Measurements from ENCODE around the gene RACK1. TPM values are rescaled to one million over a fixed set of nuclear protein-coding genes. Genes with fewer than 3 reads are reported as not detected.

The RACK1 gene
- total RNA-seq, 4 donors from 2014 or later, result 1,656 to 5,035 (median 2,557) TPM

- Histone ChIP-seq H3K27me3 (no peaks in the 10 kb centered on the region), H3K36me3 (no peaks in the 10 kb centered on the region), H3K4me1 (peaks cover 7 to 25% of the 10 kb centered on the region in 2 donors), H3K4me3 (no peak overlapping the region), H3K9me3 (no peaks in the 10 kb centered on the region), H3K27ac (no peak overlapping the region)
- no peak for DNase-seq
- TF ChIP-seq CTCF (IDR thresholded peaks at IDR 0.05) (no peak), POLR2A (IDR thresholded peaks at IDR 0.05) (no peak)
- intact Hi-C loops (cut with DNase I; ENCODE audit: low total_unique reads), result no loop called here
Observed at GRCh38 chr5:181255276-181255675, 11.6 kb upstream of the RACK1 start.

GRCh38 chr5:181248277-181248676 lies 4.6 kb upstream of the RACK1 start:
- H3K9me3 ChIP-seq, result no peaks in the 10 kb centered on the region
- TF ChIP-seq CTCF (IDR thresholded peaks at IDR 0.05) (no peak), POLR2A (IDR thresholded peaks at IDR 0.05) (no peak)
- H3K4me3 ChIP-seq, result peak overlapping the region; percentile 58 to 74
- H3K27ac ChIP-seq, result peak overlapping the region; percentile 89 to 96
- no peaks in the 10 kb centered on the region for H3K36me3 ChIP-seq
- no peak for DNase-seq
- H3K27me3 ChIP-seq, result no peaks in the 10 kb centered on the region
- intact Hi-C loops (cut with DNase I; ENCODE audit: low total_unique reads), result no loop called here
- H3K4me1 ChIP-seq, result peaks cover 0 to 19% of the 10 kb centered on the region in 2 donors

GRCh38 chr5:181246276-181247049 lies 2.8 kb upstream of the RACK1 start:
- DNase-seq, result peak; percentile 90 to 91
- no peak for TF ChIP-seq CTCF (IDR thresholded peaks at IDR 0.05)
- TF ChIP-seq POLR2A (IDR thresholded peaks at IDR 0.05), result peak; percentile 57 to 71
- Histone ChIP-seq H3K9me3 (no peaks in the 10 kb centered on the region), H3K4me1 (peaks cover 0 to 23% of the 10 kb centered on the region in 2 donors), H3K27me3 (no peaks in the 10 kb centered on the region), H3K36me3 (no peaks in the 10 kb centered on the region), H3K27ac (peak overlapping the region; percentile 89 to 96), H3K4me3 (peak overlapping the region; percentile 58 to 74)
- intact Hi-C loops (cut with DNase I; ENCODE audit: low total_unique reads), result no loop called here

- DNase-seq, result no peak
- no peak for TF ChIP-seq CTCF (IDR thresholded peaks at IDR 0.05)
- TF ChIP-seq POLR2A (IDR thresholded peaks at IDR 0.05), result no peak
- Histone ChIP-seq H3K4me3 (peak overlapping the region; percentile 58 to 74), H3K4me1 (peaks cover 0 to 22% of the 10 kb centered on the region in 2 donors), H3K27ac (peak overlapping the region; percentile 89 to 96), H3K36me3 (no peaks in the 10 kb centered on the region), H3K9me3 (no peaks in the 10 kb centered on the region), H3K27me3 (no peaks in the 10 kb centered on the region)
- intact Hi-C loops (cut with DNase I; ENCODE audit: low total_unique reads), result no loop called here
Observed at GRCh38 chr5:181245427-181246275, 1.9 kb upstream of the RACK1 start.

Data from uterus (tissue), 4 donors.